Measurements from ENCODE around the gene COL4A1.

The COL4A1 gene

DNA sequence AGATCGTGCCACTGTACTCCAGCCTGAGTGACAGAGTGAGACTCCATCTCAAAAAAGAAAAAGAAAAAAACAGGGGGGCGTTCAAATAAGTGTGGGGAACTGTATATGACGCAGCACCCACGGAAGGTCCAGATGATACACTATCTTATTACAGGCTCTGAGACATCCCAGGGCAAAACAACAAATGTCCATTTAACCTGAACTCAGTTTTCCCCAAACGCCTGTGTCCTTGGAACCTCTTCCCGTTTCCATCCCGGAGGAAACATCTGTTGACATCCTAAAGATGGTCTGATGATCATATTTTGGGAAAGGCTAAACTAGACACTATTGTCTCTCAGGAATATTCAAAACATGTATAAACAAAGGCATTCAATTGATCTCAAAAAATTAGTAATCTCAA is 72.4 kb downstream of the COL4A1 start:
- DNase-seq: no peak

- DNase-seq: no peak
Measured at GRCh38 chr13:110233951-110234280, 73.0 kb downstream of the COL4A1 start.

DNA sequence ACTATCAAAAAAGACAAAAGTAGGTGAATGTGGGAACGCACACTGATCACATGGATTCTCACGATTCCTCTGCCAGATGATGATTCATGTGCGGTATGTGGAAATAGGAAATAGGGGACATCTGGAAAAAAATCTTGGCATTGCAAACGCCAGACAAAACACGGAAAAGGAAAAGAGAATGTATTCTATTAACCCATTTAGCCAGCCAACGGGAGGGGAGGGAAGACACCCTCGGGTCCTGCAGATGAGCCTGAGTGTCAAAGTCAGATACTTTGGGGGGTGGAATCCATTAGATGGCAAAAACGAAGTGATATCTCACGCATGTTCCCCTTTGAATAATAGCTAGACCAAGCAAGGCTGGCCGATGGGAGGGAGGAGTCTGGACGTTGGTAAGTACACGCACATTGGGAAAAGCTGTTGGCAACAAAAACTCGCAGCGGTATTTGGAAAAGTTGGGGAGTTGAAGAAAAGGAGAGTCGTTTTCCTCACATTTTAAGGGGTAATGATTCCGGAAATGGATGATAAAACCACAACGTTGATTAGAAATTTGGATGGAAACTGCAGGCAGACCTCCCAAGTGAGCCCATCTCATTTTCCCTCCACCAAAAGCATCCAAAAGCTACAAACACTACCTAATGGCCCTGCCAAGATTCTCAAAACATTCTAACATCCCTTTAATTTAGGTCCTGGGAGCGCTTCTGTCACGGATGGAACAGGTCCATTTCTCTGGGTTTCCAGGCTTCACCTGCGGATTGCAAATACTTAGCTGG is 73.6 kb downstream of the COL4A1 start:
- no peak for DNase-seq

DNA sequence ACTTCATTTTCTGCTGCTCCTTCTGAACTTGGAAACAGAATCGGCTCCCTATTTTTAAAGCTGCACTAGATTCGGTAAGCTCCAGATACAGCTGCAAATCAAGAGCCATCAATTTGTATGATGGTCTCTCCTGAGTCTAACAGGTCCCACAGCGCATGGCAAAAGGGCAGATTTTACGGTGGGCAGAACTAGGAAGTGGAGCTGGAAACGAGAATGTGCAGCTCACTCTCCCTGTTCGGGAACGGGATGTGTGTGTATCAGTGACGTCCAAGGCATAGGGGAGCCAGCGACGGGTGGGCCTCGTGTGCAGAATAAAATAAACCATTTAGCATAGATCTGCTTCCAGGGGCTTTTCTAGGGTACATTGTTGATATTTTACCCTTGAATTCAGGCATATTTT is 74.2 kb downstream of the COL4A1 start:
- DNase-seq: no peak

- DNase-seq: no peak
Measured at GRCh38 chr13:110232142-110232541, 74.8 kb downstream of the COL4A1 start.

- DNase-seq: no peak
Measured at GRCh38 chr13:110231348-110232047, 75.5 kb downstream of the COL4A1 start.

DNA sequence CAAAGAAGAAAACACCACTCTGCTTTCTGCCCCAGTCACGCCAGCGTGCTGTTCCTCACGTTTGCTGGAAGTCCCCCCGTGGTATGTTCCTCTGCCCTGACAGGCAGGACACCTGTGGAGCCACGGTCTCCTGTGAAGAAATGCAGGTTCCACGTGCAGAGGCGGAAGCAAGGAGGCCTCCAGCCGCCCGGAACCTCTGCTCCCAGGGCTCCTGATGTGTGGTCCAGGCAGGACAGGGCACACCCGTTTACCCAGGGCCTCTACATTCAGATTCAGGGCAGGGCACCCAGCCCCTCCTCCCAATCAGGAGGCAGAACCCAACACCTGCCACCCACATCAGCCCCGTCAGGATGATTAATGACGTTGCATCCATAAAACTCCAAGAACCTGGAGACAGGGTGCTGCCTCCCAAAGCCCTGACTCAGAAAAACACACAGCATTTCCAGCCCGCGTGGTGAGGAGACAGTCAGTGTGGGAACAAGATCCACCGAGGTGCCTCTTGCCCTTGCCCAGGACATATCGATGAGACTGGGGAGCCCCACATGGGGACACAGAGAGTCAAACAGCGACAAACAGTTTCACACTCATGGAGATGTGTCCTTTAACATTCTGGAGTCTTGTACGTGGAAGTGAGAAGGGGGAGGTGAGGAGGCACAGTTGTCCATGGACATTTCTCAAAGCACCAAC is 76.2 kb downstream of the COL4A1 start:
- no peak for DNase-seq

GRCh38 chr13:110229905-110230563 is 76.9 kb downstream of the COL4A1 start:
- DNase-seq: no peak

- no peak for DNase-seq
Measured at GRCh38 chr13:110228936-110229904, 77.7 kb downstream of the COL4A1 start.

DNA sequence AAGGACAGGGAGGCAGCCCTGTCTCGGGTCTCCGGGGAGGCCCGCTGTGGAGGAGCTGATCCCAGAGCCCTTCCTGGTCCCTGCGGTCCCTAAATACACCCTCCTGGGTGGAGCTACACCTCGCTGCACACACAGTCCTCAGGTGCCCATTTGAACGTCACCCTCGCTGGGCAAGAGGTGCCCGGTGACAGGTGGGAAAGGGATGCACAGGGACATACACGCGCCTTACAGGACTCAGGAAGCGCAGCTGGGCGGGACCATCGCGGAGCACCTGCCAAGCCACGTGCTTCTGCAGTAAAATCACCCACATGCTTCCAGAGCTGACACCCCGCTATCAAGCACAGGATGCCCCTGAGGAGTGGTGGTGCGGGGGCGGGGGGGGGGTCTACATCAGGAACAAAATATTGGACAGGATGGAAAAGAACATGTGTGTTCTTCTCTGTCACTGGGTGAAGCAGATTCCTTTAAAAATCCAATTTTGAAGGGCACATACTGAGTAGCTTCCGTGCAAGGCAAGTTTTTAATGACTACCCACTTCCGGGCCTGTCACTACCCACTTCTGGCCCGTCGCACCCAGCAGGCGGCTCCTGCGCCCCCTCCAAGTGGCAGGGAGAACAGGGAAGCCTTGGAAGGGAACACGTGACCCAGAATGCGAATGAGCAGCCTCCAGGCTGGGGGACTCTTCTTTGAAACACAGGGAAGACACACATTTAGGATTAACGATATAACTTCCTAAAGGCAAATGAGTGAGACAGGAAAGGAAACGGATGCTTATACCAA is 78.9 kb downstream of the COL4A1 start:
- no peak for DNase-seq

DNA sequence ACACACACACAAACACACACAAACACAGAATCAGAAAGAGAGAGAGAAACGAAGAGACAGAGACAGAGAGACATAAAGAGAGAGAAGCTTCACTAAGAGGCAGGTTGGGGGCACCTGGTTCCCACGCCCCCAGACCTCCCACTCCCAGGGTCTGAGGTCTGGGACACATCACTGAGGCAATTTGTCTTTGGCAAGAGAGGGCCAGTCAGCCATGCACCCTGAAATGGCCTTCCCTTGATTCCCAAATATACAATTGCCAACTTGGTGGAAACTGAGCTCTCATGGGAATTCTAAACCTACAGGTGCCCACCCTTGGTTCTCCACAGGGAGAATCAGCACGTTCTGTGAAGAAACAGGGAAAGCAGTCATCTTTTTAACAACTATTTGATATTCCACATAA is 79.5 kb downstream of the COL4A1 start:
- DNase-seq: no peak

- no peak for DNase-seq
Measured at GRCh38 chr13:110225609-110226574, 81.1 kb downstream of the COL4A1 start.

DNA sequence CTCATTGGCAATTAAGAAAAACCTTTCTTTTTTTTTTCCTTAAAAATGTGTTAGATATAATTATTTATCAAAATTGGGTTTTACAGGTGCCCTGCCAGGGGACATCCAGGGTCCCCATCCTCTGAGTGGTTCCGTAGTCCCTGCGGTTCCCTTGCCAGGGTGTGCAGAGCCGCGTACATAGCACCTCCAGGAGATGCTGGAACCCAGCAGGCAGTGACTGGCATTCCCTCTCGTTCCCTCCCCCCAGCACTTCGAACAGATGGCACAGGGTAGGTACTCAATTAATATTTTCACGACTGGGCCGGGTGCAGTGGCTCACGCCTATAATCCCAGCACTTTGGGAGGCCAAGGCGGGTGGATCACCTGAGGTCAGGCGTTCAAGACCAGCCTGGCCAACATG is 82.0 kb downstream of the COL4A1 start:
- no peak for DNase-seq

GRCh38 chr13:110224519-110224918 is 82.4 kb downstream of the COL4A1 start:
- no peak for DNase-seq

- DNase-seq: no peak
Measured at GRCh38 chr13:110221406-110222117, 85.4 kb downstream of the COL4A1 start.

GRCh38 chr13:110220471-110220870 is 86.5 kb downstream of the COL4A1 start:
- DNase-seq: no peak

DNA sequence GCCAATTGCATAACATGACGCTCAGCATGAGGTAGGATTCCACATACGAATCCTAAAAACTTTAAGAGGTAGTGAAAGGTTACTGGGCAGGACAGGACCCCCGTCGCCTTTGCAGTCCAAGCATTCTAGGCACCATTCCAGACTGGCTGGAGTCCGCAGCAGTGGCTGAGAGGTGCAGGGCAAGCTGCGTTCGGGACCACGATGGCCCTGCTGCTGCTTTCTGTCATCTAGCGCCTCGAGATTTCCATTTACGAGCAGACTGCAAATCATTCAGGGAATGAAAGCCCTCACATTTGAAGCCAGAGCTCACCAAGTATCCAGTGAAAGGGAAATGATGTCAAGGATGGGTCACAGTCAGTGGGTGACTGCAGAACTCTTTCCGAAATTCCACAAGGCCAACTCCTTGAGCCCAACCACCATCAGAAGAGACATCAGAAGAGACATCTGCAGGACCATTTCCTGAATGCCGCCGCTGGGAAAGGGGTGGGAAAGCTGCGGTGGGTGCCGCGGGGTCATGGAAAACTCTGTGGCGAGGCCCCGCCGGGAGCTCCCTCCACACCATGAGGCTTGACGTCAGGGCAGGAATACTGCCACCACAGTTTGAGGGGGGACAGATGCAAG is 88.3 kb downstream of the COL4A1 start:
- no peak for DNase-seq

DNA sequence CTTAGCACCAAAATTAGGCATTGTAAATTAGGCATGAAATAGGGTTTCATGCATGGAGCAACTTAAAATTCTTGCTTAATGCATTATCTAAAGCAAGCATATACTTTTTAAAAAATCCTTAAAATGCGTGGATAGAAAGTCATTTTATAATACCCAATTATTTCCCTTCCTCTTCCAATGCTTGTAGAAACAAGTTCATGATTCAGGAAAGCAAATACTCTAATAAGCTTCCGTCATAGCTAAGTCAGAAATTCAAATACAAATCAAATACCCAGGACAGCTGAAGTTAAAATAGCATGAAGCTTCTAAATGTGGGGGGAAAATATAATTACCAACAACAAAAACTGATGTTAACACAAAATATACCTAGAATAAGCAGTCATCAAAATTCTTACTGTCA is 89.1 kb downstream of the COL4A1 start:
- no peak for DNase-seq

DNA sequence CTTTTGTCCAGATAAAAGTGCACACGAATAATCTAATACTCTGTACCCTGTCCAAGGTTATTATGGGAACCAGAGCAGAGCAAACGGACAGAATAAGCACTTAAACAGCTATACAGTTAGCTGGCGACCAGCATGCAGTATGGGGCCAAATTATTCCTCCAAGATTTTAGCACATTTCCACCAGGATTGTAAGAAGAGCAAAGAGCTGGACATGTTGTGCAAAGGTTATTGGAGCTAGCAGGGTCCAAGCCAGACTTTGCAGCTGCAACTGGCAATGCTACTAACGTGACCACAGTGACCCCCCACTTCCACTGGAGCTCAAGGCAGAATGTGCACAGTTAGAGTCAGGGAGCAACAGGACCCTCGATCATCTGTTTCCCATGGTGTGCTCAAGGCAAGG is 89.9 kb downstream of the COL4A1 start:
- DNase-seq: no peak
